SK-N-SH treated with all-trans-retinoic acid at 6 μM for 48 hours (cell line): ENCODE results near the gene SP7.
"Not testable (repeated sequence)": the region's sequence is repeated elsewhere in the genome, so short reads cannot be mapped to it uniquely, and the experiment has no call there.

ENCODE experiments used
- ATAC-seq: fragments of 200-7000 bp; cut with Tn5 transposase; 3 replicates; pipeline ENCODE4 v1.9.1; 2020; ENCODE audit warnings: mild to moderate bottlenecking, moderate library complexity
- ARNTL ChIP-seq: fragments of 450-650 bp; formaldehyde crosslinking; IDR thresholded peaks from 2 replicates; pipeline ENCODE4 v1.5.0; 2020; ENCODE audit warnings: low read depth, mild to moderate bottlenecking, moderate library complexity, borderline replicate concordance
- BACH2 ChIP-seq: fragments of 250-450 bp; sonication (Bioruptor Pico); IDR thresholded peaks from 2 replicates; pipeline ENCODE4 v1.9.0; 2021; ENCODE audit warnings: mild to moderate bottlenecking, borderline replicate concordance
- CSDC2 ChIP-seq: fragments of 250-450 bp; sonication (Bioruptor Pico); IDR thresholded peaks from 2 replicates; pipeline ENCODE4 v1.5.0; 2020; ENCODE audit warnings: mild to moderate bottlenecking, moderate library complexity
- ESRRG ChIP-seq: fragments of 250-450 bp; sonication (Bioruptor Pico); IDR thresholded peaks from 2 replicates; pipeline ENCODE4 v1.6.1; 2021; ENCODE audit warnings: mild to moderate bottlenecking
- GLIS3 ChIP-seq: fragments of 250-450 bp; sonication (Bioruptor Pico); IDR thresholded peaks from 2 replicates; pipeline ENCODE4 v1.5.0; 2020; ENCODE audit warnings: mild to moderate bottlenecking, moderate library complexity
- ISL1 ChIP-seq: fragments of 250-450 bp; sonication (Bioruptor Pico); IDR thresholded peaks from 2 replicates; pipeline ENCODE4 v2.1.2; 2022; ENCODE audit warnings: mild to moderate bottlenecking, moderate library complexity
- OSR1 ChIP-seq: fragments of 250-450 bp; sonication (Bioruptor Pico); IDR thresholded peaks from 2 replicates; pipeline ENCODE4 v1.8.0; 2022; ENCODE audit warnings: moderate library complexity, mild to moderate bottlenecking, inconsistent platforms
- POU6F1 ChIP-seq: fragments of 250-450 bp; sonication (Bioruptor Pico); IDR thresholded peaks from 2 replicates; pipeline ENCODE4 v1.8.0; 2021; ENCODE audit warnings: low read depth, mild to moderate bottlenecking, moderate library complexity, borderline replicate concordance
- PPARA ChIP-seq: fragments of 250-450 bp; sonication (Bioruptor Pico); IDR thresholded peaks from 2 replicates; pipeline ENCODE4 v1.5.0; 2020; ENCODE audit warnings: mild to moderate bottlenecking, borderline replicate concordance
- RARB ChIP-seq: fragments of 250-450 bp; sonication (Bioruptor Pico); IDR thresholded peaks from 2 replicates; pipeline ENCODE4 v1.8.0; 2021; ENCODE audit warnings: mild to moderate bottlenecking, moderate library complexity
- SNAI2 ChIP-seq: fragments of 250-450 bp; sonication (Bioruptor Pico); IDR thresholded peaks from 2 replicates; pipeline ENCODE4 v1.5.0; 2020; ENCODE audit warnings: mild to moderate bottlenecking, moderate library complexity
- TOX ChIP-seq: fragments of 250-450 bp; sonication (Bioruptor Pico); IDR thresholded peaks from 2 replicates; pipeline ENCODE4 v1.8.0; 2021; ENCODE audit warnings: mild to moderate bottlenecking, moderate library complexity, borderline replicate concordance
- TSHZ2 ChIP-seq: fragments of 250-450 bp; sonication (Bioruptor Pico); IDR thresholded peaks from 2 replicates; pipeline ENCODE4 v1.5.0; 2020; ENCODE audit warnings: mild to moderate bottlenecking, moderate library complexity
- ZC3H10 ChIP-seq: fragments of 250-450 bp; sonication (Bioruptor Pico); IDR thresholded peaks from 2 replicates; pipeline ENCODE4 v1.5.1; 2021; ENCODE audit warnings: mild to moderate bottlenecking, moderate library complexity
- ZFP3 ChIP-seq: fragments of 250-450 bp; sonication (Bioruptor Pico); IDR thresholded peaks from 2 replicates; pipeline ENCODE4 v1.5.0; 2020; ENCODE audit warnings: mild to moderate bottlenecking, moderate library complexity
- ZFP30 ChIP-seq: fragments of 450-650 bp; formaldehyde crosslinking; IDR thresholded peaks from 2 replicates; pipeline ENCODE4 v1.5.0; 2022; ENCODE audit warnings: mild to moderate bottlenecking, moderate library complexity
- ZNF565 ChIP-seq: fragments of 450-650 bp; formaldehyde crosslinking; conservative IDR thresholded peaks from 2 replicates; pipeline ENCODE4 v1.5.0; 2020; ENCODE audit warnings: low read depth, mild to moderate bottlenecking, moderate library complexity
- ZNF8 ChIP-seq: fragments of 450-650 bp; formaldehyde crosslinking; IDR thresholded peaks from 2 replicates; pipeline ENCODE4 v1.5.0; 2020; ENCODE audit warnings: mild to moderate bottlenecking, moderate library complexity
- TF ChIP-seq, protein P1 (sequence below): fragments of 250-450 bp; sonication (Bioruptor Pico); IDR thresholded peaks from 2 replicates; pipeline ENCODE4 v1.8.0; 2020; ENCODE audit warnings: mild to moderate bottlenecking, moderate library complexity, borderline replicate concordance
- TF ChIP-seq, protein P2 (sequence below): fragments of 250-450 bp; sonication (Bioruptor Pico); IDR thresholded peaks from 2 replicates; pipeline ENCODE4 v1.5.1; 2020; ENCODE audit warnings: low read depth, mild to moderate bottlenecking, moderate library complexity
- TF ChIP-seq, protein P3 (sequence below): fragments of 250-450 bp; sonication (Bioruptor Pico); IDR thresholded peaks from 2 replicates; pipeline ENCODE4 v1.5.1; 2021; ENCODE audit warnings: mild to moderate bottlenecking, moderate library complexity

The SP7 gene

DNA sequence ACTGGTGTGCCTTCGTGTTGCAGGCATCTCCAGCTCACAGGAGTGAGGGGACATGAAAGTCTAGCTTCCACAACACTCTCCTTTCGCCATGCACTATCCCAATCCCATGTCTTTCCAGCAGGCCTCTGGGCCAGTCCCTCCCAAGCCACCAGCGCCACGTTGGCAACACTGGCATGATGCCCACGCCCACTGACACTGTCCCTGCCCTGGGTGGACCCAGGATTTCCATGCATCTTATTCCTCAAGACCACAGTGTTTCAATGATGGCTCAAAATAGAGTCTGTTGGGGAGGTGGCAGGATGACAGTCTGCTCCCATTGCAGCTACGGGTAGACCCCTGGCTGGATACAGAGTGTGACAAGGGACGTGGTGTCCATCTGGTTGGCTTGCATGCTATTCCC lies 2.3 kb downstream of the SP7 start:
- TF ChIP-seq ZFP3 (CRISPR knock-in tag) (no peak), BACH2 (CRISPR knock-in tag) (no peak)
- TF ChIP-seq, all 23 proteins: peak for 0
- ATAC-seq = no peak

DNA sequence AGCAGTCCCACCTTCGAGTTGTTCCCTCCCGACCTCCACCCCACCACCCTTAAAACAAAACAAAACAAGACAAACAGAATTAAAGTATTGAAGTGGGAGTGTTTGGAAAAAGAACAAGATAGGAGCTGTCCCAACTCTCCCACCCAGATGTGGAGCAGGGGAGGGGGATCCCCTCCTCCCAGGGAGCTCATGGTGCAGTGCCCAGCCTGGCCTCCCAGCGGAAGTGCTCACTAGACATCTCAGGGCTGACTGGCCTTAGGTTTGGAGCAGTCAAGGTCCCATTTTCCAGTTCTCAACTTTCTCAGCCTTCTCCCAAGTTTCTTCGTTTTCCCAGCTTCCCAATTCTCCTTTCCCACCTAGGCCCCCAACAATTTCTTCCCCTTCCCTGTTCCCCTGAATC lies 2.9 kb downstream of the SP7 start:
- ATAC-seq = no peak
- TF ChIP-seq ZC3H10 (CRISPR knock-in tag) = no peak
- no peak for TF ChIP-seq ESRRG (CRISPR knock-in tag)
- no peak for TF ChIP-seq ZNF565
- no peak for TF ChIP-seq POU6F1
- no peak for TF ChIP-seq RARB
- TF ChIP-seq SNAI2 (CRISPR knock-in tag) = no peak
- TF ChIP-seq ZNF8 (CRISPR knock-in tag) = no peak
- no peak for TF ChIP-seq ZFP3 (CRISPR knock-in tag)
- TF ChIP-seq, protein P1, sequence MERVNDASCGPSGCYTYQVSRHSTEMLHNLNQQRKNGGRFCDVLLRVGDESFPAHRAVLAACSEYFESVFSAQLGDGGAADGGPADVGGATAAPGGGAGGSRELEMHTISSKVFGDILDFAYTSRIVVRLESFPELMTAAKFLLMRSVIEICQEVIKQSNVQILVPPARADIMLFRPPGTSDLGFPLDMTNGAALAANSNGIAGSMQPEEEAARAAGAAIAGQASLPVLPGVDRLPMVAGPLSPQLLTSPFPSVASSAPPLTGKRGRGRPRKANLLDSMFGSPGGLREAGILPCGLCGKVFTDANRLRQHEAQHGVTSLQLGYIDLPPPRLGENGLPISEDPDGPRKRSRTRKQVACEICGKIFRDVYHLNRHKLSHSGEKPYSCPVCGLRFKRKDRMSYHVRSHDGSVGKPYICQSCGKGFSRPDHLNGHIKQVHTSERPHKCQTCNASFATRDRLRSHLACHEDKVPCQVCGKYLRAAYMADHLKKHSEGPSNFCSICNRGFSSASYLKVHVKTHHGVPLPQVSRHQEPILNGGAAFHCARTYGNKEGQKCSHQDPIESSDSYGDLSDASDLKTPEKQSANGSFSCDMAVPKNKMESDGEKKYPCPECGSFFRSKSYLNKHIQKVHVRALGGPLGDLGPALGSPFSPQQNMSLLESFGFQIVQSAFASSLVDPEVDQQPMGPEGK (CRISPR knock-in tag) = no peak
- no peak for TF ChIP-seq BACH2 (CRISPR knock-in tag)
- TF ChIP-seq CSDC2 (CRISPR knock-in tag) = no peak
- no peak for TF ChIP-seq ARNTL (CRISPR knock-in tag)
- no peak for TF ChIP-seq ZFP30 (CRISPR knock-in tag)
- no peak for TF ChIP-seq GLIS3 (CRISPR knock-in tag)

DNA sequence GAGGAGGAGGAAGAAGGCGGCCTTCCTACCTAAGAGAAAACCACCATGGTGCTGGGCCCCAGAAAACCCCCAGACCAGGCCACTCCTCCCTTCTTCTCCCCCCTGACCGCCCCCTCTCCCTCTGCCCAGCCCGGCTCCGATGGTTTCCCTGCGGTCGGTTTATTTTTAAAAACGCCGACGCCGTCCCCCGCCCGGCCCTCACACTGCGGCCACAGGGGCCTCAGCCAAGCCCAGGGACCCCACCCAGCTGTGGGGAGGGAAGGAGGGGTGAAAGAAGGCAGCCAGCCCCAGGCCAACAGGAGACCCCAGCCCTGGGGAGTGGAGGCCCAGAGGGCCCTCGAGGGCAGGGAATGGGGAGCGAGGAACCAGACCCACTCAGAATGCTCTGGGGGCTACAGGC lies 3.4 kb downstream of the SP7 start:
- ATAC-seq = no peak

DNA sequence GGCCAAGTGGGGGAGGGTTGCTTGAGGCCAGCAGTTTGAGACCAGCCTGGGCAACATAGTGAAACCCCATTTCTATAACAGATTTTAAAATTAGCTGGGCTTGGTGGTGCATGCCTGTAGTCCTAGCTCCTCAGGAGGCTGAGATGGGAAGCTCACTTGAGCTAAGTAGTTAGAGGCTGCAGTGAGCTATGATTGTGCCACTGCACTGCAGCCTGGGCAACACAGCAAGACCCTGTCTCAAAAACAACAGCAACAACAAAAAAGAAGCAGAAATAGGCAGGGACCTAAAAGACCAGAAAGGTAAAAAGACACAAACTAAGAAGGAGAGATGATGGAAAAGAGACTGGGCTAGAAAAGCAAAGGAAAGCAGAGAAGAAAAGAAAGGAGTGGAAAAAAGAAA lies 3.8 kb downstream of the SP7 start:
- not testable (repeated sequence) for ATAC-seq

More for the DNA sequence above, 3.4 kb downstream of the SP7 start:
- no peak for TF ChIP-seq TOX
- TF ChIP-seq, protein P2, sequence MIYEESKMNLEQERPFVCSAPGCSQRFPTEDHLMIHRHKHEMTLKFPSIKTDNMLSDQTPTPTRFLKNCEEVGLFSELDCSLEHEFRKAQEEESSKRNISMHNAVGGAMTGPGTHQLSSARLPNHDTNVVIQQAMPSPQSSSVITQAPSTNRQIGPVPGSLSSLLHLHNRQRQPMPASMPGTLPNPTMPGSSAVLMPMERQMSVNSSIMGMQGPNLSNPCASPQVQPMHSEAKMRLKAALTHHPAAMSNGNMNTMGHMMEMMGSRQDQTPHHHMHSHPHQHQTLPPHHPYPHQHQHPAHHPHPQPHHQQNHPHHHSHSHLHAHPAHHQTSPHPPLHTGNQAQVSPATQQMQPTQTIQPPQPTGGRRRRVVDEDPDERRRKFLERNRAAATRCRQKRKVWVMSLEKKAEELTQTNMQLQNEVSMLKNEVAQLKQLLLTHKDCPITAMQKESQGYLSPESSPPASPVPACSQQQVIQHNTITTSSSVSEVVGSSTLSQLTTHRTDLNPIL (CRISPR knock-in tag) = no peak
- TF ChIP-seq, protein P1 (CRISPR knock-in tag) = no peak
- TF ChIP-seq, protein P3, sequence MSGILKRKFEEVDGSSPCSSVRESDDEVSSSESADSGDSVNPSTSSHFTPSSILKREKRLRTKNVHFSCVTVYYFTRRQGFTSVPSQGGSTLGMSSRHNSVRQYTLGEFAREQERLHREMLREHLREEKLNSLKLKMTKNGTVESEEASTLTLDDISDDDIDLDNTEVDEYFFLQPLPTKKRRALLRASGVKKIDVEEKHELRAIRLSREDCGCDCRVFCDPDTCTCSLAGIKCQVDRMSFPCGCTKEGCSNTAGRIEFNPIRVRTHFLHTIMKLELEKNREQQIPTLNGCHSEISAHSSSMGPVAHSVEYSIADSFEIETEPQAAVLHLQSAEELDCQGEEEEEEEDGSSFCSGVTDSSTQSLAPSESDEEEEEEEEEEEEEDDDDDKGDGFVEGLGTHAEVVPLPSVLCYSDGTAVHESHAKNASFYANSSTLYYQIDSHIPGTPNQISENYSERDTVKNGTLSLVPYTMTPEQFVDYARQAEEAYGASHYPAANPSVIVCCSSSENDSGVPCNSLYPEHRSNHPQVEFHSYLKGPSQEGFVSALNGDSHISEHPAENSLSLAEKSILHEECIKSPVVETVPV (CRISPR knock-in tag) = no peak
- TF ChIP-seq ZFP30 (CRISPR knock-in tag) = no peak
- TF ChIP-seq, all 23 proteins: peak for 0

GRCh38 chr12:53330671-53331070 lies 5.5 kb downstream of the SP7 start:
- ATAC-seq = no peak
- TF ChIP-seq ZC3H10 (CRISPR knock-in tag) = no peak
- no peak for TF ChIP-seq TSHZ2
- no peak for TF ChIP-seq OSR1 (CRISPR knock-in tag)
- TF ChIP-seq TOX = no peak
- no peak for TF ChIP-seq GLIS3 (CRISPR knock-in tag)
- TF ChIP-seq, protein P3 (CRISPR knock-in tag) = no peak
- no peak for TF ChIP-seq PPARA (CRISPR knock-in tag)
- no peak for TF ChIP-seq SNAI2 (CRISPR knock-in tag)
- TF ChIP-seq ISL1 (CRISPR knock-in tag) = no peak
- no peak for TF ChIP-seq ZFP3 (CRISPR knock-in tag)
- no peak for TF ChIP-seq POU6F1
